OCI-LY7 (cell line): ENCODE data around the gene RFX7. TPM values are rescaled to one million over a fixed set of nuclear protein-coding genes. Genes with fewer than 3 reads are reported as not detected.

ENCODE experiments used
- BruUV-seq: library from RNA; stranded (reverse); fragments of 400-500 nt; replicated peaks from 2 replicates; lab custom pipeline; 2021; lab: Mats Ljungman, UMichigan
- CTCF ChIA-PET: fragments of 300-600 bp; sonication (Branson Sonifier 250); formaldehyde crosslinking; loops from one replicate; lab custom pipeline; 2022; ENCODE audit warnings: antibody characterized with exemption; ENCODE audit not compliant: unreplicated experiment; lab: Charles Lee
- POLR2A ChIA-PET: fragments of 300-600 bp; sonication (Branson Sonifier 250); formaldehyde crosslinking; loops from one replicate; lab custom pipeline; 2022; ENCODE audit warnings: antibody characterized with exemption; lab: Charles Lee
- DNase-seq: peaks from one replicate; pipeline ENCODE4 v3.0.0-alpha.2; 2015; ENCODE audit warnings: low spot score
- H2AFZ ChIP-seq: fragments of 200-600 bp; sonication (generic), shearing (Covaris generic); 2 replicates; pipeline ENCODE4 v1.6.1; 2014; ENCODE audit warnings: mild to moderate bottlenecking, antibody characterized with exemption, low read length, moderate library complexity
- H3K27ac ChIP-seq: fragments of 200-600 bp; sonication (generic); 2 replicates; pipeline ENCODE4 v1.5.1; 2014; ENCODE audit warnings: mixed run types, low read depth, mild to moderate bottlenecking, moderate library complexity, low read length, inconsistent platforms; ENCODE audit not compliant: poor library complexity, severe bottlenecking
- H3K36me3 ChIP-seq: fragments of 200-600 bp; sonication (generic); 2 replicates; pipeline ENCODE4 v1.6.1; 2014; ENCODE audit warnings: mild to moderate bottlenecking, antibody characterized with exemption, low read length, moderate library complexity, mixed read lengths; ENCODE audit not compliant: insufficient read depth
- H3K4me1 ChIP-seq: fragments of 200-600 bp; sonication (generic); 2 replicates; pipeline ENCODE4 v1.5.1; 2014; ENCODE audit warnings: mild to moderate bottlenecking, low read length; ENCODE audit not compliant: insufficient read depth, poor library complexity, severe bottlenecking
- H3K4me2 ChIP-seq: fragments of 200-600 bp; sonication (generic); 2 replicates; pipeline ENCODE4 v1.6.1; 2014; ENCODE audit warnings: mild to moderate bottlenecking, low read length
- H3K4me3 ChIP-seq: fragments of 200-600 bp; sonication (generic); 2 replicates; pipeline ENCODE4 v1.5.1; 2014; ENCODE audit warnings: mild to moderate bottlenecking, low read depth, low read length; ENCODE audit not compliant: poor library complexity, severe bottlenecking
- H3K79me2 ChIP-seq: fragments of 200-600 bp; sonication (generic); 2 replicates; pipeline ENCODE4 v1.6.1; 2016; ENCODE audit warnings: low read depth, mild to moderate bottlenecking, low read length, moderate library complexity, mixed read lengths; ENCODE audit not compliant: insufficient read depth
- H3K9me2 ChIP-seq: fragments of 200-600 bp; sonication (generic); 2 replicates; pipeline ENCODE4 v1.6.1; 2016; ENCODE audit warnings: mild to moderate bottlenecking, low read length, mixed read lengths; ENCODE audit not compliant: insufficient read depth
- H3K9me3 ChIP-seq: fragments of 200-600 bp; sonication (generic); 2 replicates; pipeline ENCODE4 v1.6.1; 2014; ENCODE audit warnings: mild to moderate bottlenecking, mixed run types, low read length, mixed read lengths
- H4K20me1 ChIP-seq: fragments of 200-600 bp; sonication (generic); 2 replicates; pipeline ENCODE4 v1.6.1; 2014; ENCODE audit warnings: mild to moderate bottlenecking, antibody characterized with exemption, low read length, moderate library complexity, mixed read lengths; ENCODE audit not compliant: insufficient read depth
- EZH2phosphoT487 ChIP-seq: fragments of 200-600 bp; sonication (generic); IDR thresholded peaks from 2 replicates; pipeline ENCODE4 v1.6.1; 2018; ENCODE audit warnings: low read depth, borderline replicate concordance, mild to moderate bottlenecking, mixed run types, antibody characterized with exemption, low read length, moderate library complexity, mixed read lengths
- intact Hi-C: fragments of 100-400 bp; cut with micrococcal nuclease; formaldehyde crosslinking; loops from one replicate; pipeline ENCODE4 v1.10.0; 2022; ENCODE audit not compliant: unreplicated experiment
- total RNA-seq, 2 experiments: library from RNA; depleted of rRNA in 1 of 2; stranded (reverse); fragments of >200 nt in 1 of 2; shearing (Covaris generic) in 1 of 2; gene quantifications; 2 replicates each; pipeline ENCODE4 v1.2.3, GENCODE V29; 2014 to 2022
- TF ChIP-seq, protein P1 (sequence below): fragments of 200-600 bp; sonication (generic); conservative IDR thresholded peaks from 2 replicates; pipeline ENCODE4 v1.5.1; 2014; ENCODE audit warnings: mild to moderate bottlenecking, antibody characterized with exemption, low read length, moderate library complexity, mixed read lengths

The RFX7 gene
- total RNA-seq, 2 experiments from 2014 or later = 10.3 to 33.9 TPM

DNA sequence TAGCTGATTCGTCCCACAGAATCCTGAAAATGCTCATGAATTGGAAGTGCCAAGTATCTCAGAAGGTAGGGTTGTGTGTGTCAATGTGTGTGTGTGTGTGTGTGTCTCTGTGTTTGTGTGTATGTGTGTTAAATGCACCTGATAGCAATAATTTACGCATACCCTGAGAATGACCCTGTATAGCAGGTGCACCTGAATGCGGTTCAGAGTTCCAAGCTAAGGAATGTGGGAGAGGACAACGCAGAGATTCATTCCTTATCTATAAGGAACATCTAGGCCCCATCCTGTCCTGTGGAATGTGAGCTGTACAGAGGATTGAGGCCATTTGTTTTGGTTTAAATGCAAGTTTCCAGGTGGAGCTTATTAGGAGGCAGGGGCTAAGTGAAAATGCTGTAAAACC, 201.2 kb downstream of the RFX7 start:
- no TSS peak for BruUV-seq
- Histone ChIP-seq H3K36me3 (no peaks in the 10 kb centered on the region), H3K4me3 (no peak overlapping the region), H3K9me3 (no peaks in the 10 kb centered on the region), H3K9me2 (no peaks in the 10 kb centered on the region), H3K27ac (no peak overlapping the region), H2AFZ (no peak overlapping the region), H3K4me2 (no peak overlapping the region), H3K79me2 (no peaks in the 10 kb centered on the region), H4K20me1 (no peaks in the 10 kb centered on the region), H3K4me1 (no peaks in the 10 kb centered on the region)
- POLR2A ChIA-PET = no interaction called here
- CTCF ChIA-PET = no interaction called here
- no peak for TF ChIP-seq EZH2phosphoT487
- TF ChIP-seq, protein P1, sequence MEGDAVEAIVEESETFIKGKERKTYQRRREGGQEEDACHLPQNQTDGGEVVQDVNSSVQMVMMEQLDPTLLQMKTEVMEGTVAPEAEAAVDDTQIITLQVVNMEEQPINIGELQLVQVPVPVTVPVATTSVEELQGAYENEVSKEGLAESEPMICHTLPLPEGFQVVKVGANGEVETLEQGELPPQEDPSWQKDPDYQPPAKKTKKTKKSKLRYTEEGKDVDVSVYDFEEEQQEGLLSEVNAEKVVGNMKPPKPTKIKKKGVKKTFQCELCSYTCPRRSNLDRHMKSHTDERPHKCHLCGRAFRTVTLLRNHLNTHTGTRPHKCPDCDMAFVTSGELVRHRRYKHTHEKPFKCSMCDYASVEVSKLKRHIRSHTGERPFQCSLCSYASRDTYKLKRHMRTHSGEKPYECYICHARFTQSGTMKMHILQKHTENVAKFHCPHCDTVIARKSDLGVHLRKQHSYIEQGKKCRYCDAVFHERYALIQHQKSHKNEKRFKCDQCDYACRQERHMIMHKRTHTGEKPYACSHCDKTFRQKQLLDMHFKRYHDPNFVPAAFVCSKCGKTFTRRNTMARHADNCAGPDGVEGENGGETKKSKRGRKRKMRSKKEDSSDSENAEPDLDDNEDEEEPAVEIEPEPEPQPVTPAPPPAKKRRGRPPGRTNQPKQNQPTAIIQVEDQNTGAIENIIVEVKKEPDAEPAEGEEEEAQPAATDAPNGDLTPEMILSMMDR = no peak
- no peak for DNase-seq
- intact Hi-C loops = no loop called here

DNA sequence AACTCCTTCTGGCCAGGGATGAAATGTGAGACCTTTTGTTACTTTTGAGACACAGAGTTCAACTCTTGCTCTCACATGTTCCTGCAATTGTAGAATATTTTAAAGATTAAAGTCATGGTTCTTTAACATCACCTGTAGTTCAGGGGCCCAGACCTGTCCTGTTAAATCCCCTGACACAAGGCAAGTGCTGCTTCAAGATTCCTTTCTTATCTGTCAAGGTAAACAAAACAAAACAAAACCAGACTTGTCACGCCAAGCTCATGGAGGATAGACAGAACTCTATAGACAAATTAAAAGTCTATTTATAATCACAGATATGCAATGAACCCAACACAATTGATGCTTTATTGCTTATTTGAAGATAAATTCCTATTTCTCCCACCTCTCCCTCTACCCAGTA, 201.6 kb downstream of the RFX7 start:
- Histone ChIP-seq H3K4me3 (no peak overlapping the region), H3K9me2 (no peaks in the 10 kb centered on the region), H3K79me2 (no peaks in the 10 kb centered on the region), H2AFZ (no peak overlapping the region), H3K36me3 (no peaks in the 10 kb centered on the region), H3K4me1 (no peaks in the 10 kb centered on the region), H3K4me2 (no peak overlapping the region), H4K20me1 (no peaks in the 10 kb centered on the region), H3K9me3 (no peaks in the 10 kb centered on the region), H3K27ac (no peak overlapping the region)
- ChIA-PET CTCF (no interaction called here), POLR2A (no interaction called here)
- BruUV-seq = no TSS peak
- no peak for DNase-seq
- intact Hi-C loops = no loop called here
- no peak for TF ChIP-seq EZH2phosphoT487
- TF ChIP-seq, protein P1 = no peak

DNA sequence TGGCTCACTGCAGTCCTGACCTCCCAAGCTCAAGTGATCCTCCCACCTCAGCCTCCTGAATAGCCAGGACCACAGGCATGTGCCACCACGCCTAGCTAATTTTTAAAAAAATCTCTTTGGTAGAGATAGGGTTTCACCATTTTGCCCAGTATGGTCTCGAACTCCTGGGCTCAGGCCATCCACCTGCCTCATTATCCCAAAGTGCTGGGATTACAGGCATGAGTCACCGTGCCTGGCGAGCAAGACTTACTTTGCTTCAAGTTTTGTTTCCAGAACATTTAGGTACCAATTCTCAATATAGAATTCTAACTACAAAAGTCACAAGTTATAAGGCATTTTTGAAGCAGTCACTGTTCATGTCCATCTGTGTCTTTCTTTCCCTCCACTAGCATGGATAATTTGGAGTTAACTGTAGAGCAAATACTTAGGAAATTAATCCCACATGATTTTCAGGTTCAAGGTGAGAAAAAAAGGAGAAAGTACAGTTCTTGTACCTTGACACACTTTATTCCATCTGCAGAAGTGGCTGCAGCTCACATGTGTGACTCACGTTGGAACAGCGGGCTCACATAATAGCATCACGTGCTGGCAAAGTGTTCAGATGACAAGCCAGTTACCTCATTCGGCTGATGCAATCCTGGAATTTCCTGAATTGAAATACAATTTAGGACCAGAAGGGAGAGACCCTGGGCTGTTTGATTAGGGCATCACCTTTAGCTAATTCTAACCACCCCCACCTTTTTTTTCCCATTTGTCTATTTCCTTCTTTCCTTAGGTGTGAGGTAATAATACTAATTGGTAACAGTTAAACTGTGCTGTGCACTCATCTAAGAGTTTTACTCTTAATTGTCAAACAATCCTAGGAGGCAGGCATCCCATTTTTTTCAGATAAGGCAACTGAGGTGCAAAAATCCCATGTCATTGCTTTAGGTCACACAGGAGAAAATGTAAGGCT, 203.3 kb downstream of the RFX7 start:
- Histone ChIP-seq H3K9me2 (no peaks in the 10 kb centered on the region), H3K79me2 (no peaks in the 10 kb centered on the region), H3K9me3 (no peaks in the 10 kb centered on the region), H3K4me3 (no peak overlapping the region), H3K27ac (no peak overlapping the region), H2AFZ (no peak overlapping the region), H3K36me3 (no peaks in the 10 kb centered on the region), H3K4me1 (no peaks in the 10 kb centered on the region), H4K20me1 (no peaks in the 10 kb centered on the region), H3K4me2 (no peak overlapping the region)
- POLR2A ChIA-PET = no interaction called here
- BruUV-seq = no TSS peak
- CTCF ChIA-PET = no interaction called here
- no peak for DNase-seq
- intact Hi-C loops = no loop called here
- TF ChIP-seq EZH2phosphoT487 = no peak
- TF ChIP-seq, protein P1 = no peak
